Left lobe of liver (tissue), 2 donors: ENCODE data around the gene RPRD1B. TPM values are rescaled to one million over a fixed set of nuclear protein-coding genes. Genes with fewer than 3 reads are reported as not detected.
"Not testable (repeated sequence)": the region's sequence is repeated elsewhere in the genome, so short reads cannot be mapped to it uniquely, and the experiment has no call there.

ENCODE experiments used
- ATAC-seq: fragments of 200-7000 bp; cut with Tn5 transposase; one replicate; pipeline ENCODE4 v1.9.1; 2020; ENCODE audit warnings: mild to moderate bottlenecking, moderate library complexity
- DNase-seq: peaks from one replicate; pipeline ENCODE4 v3.0.0-alpha.2; 2020; ENCODE audit warnings: low spot score
- total RNA-seq: library from RNA; stranded (reverse); gene quantifications from one replicate; pipeline ENCODE4 v1.2.1, GENCODE V29; 2021
- donor health status: DM: no; HTN: no; CAD: no; lungs with moderate emphysema.
- donor health status: DM: no; HTN: yes; CAD: no.

RPRD1B gene
- total RNA-seq, 1 donor from 2014 or later = 22.8 TPM

DNA sequence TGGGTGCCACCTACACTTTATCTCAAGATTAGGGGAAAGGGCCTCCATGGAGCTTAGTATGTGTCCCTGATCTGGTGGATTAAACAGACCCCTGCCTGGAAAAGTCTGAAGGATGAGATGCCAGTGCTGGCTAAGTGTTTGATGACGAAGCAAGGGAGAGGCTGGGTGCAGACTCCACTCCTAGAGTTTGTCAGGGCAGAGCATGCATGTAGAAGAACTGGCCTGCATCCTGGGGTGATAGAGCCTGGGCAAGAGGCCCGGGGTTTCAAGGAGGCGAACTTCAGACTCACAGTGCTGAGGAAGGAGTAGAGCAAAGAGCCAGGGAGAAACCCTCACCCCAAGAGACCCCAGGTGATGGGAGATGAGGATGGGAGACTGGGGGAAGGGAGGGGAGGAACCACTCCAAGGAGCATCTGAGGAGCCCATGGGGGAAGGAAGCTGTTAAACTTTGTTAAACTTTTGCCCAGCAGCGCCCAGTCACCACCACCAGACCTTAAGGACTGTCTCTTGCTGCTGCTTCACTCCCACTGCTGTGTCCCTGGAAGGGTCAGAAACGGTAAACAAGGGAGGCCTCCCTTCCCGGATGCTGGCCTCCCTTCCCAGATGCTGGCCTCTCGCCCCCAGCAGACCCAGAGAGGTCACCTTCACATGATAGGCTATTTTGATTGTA is 61.6 kb downstream of the RPRD1B start:
- peak; percentile 53 for ATAC-seq
- no peak for DNase-seq

- no peak for DNase-seq
- no peak for ATAC-seq
Measured at GRCh38 chr20:38098952-38099351, 65.4 kb downstream of the RPRD1B start.

DNA sequence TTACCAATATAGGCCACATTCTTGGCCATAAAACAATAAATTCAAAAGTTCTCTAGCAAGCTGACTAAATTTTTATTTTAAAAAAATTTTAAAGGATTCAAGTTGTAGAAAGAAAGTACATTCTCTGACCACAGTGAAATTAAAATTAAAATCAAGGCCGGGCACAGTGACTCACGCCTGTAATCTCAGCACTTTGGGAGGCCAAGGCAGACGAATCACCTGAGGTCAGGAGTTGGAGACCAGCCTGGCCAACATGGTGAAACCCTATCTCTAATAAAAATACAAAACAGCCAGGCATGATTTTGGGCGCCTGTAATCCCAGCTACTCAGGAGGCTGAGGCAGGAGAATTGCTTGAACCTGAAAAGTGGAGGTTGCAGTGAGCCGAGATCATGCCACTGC is 68.7 kb downstream of the RPRD1B start:
- not testable (repeated sequence) for DNase-seq, ATAC-seq

DNA sequence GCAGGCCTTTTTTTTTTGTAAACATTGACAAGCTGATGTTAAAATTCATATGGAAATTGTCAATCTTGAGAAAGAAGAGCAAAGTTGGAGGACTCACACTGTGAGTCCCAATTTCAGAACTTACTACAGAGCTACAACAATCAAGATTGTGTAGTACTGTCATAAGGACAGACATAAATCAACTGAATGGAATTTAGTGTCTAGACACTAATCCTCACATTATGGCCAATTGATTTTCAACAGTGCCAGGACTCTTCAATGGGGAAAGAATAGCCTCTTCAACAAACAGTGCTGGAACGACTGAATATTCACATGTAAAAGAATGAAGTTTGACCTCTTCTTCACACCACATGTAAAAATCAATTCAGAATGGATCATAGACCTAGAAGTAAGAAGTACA is 70.7 kb downstream of the RPRD1B start:
- ATAC-seq (no peak), DNase-seq (no peak)

DNA sequence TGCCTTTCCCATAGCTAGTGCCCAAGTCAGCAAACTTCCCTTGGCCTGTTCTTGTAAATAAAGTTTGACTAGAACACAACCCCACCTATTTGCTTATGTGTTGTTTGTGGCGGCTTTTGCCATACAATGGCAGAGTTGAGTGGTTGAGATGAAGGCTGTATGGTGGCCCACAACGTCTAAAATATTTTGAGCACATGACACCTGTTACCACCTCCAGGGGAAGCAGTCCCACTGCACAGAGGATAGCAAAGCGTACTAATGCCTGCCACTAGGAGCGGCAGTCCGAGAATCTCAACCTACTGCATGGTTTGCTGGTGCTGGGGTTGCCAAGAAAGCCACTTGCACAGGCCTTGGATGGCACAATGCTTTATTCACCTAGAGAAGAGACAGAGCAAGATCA is 72.9 kb downstream of the RPRD1B start:
- ATAC-seq (no peak), DNase-seq (peak; percentile 18)

DNA sequence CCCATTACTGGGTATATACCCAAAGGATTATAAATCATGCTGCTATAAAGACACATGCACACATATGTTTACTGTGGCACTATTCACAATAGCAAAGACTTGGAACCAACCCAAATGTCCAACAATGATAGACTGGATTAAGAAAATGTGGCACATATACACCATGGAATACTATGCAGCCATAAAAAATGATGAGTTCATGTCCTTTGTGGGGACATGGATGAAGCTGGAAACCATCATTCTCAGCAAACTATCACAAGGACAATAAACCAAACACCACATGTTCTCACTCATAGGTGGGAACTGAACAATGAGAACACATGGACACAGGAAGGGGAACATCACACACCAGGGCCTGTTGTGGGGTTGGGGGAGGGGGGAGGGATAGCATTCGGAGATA is 73.8 kb downstream of the RPRD1B start:
- not testable (repeated sequence) for DNase-seq, ATAC-seq

DNA sequence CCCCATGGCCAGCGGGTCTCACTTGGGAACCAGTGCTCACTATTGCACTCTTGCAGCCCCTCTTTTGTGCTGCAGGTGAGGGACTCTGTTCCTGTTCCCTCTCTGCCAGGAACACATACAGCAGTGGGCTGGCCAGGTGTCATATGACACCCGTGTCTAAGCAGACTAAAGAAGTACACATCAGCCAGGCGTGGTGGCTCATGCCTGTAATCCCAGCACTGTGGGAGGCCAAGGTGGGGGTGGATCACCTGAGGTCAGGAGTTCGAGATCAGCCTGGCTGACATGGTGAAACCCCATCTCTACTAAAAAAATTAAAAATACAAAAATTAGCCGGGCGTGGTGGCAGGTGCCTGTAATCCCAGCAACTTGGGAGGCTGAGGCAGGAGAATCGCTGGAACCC is 74.4 kb downstream of the RPRD1B start:
- not testable (repeated sequence) for ATAC-seq
- DNase-seq = peak; percentile 15

GRCh38 chr20:38108438-38108985 is 75.0 kb downstream of the RPRD1B start:
- DNase-seq = peak; percentile 33
- peak; percentile 51 for ATAC-seq

- no peak for ATAC-seq
- DNase-seq = peak; percentile 38
Measured at GRCh38 chr20:38108986-38109541, 75.5 kb downstream of the RPRD1B start.

- peak; percentile 47 for ATAC-seq
- peak; percentile 40 for DNase-seq
Measured at GRCh38 chr20:38109591-38110524, 76.3 kb downstream of the RPRD1B start.

DNA sequence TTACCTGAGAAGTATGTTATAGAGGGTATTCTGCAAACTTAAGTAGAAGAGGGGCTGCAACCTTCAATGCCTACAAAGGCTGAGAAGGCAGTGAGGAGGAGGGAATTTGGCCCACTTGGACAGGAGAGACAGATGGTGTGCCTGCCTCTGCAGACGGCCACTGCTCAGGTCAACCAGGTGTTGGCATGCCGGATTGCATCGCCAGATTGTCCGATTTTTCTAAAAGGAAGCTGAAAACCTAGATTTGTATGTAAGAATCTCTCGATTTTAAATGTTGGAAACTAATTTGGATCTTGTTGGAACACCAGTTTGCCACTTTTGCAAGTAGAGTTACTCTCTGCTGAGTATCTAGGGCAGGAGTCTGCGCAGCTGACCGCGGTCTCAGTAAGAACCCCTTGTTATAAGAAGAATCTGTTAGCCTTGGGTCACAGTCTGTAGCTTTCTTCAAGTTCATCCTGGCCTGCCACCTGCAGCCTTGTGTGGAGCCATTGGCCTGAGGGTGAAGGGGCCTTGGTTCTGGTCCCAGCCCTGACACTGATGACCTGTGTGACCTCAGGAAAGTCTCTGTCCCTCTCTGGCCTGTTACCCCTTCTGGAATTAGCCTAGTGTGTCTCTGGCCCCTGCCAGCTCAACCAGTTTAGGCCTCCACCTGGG is 77.1 kb downstream of the RPRD1B start:
- DNase-seq (peak; percentile 33), ATAC-seq (no peak)

- ATAC-seq = no peak
- DNase-seq = no peak
Measured at GRCh38 chr20:38111366-38112232, 78.1 kb downstream of the RPRD1B start.

DNA sequence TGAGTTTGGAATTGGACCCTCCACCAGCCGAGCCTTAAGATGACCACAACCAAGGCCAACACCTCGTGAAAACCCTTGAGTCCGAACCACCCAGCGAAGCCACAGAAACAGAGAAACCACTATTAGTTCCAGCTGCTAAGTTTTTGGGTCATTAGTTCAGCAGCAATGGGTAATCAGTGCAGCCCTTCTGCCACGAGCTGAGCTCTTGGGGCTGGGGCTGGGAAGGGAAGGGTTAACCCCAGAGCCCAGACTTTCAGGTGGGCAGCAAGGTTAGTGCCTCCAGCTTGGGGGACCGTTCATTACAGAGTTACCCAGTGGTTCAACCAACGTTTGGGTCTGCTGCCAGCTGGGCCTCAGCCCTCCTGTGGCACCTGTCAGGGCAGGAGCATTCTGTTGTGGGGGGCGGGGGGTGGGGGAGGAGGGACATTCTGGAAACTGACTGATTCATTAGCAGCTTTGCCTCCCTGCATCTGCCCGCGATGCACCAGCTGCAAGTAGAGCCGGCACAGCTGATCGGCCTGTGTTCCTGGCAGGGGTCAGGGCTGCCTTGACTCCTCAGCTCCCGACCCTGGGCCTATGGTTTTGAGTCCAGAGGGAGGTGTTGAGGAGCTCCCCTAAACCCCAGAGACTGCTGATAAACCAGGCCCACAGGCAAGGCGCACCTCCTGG is 78.8 kb downstream of the RPRD1B start:
- peak; percentile 41 for DNase-seq

GRCh38 chr20:38112930-38113294 is 79.4 kb downstream of the RPRD1B start:
- DNase-seq (peak; percentile 36), ATAC-seq (no peak)

More for the DNA sequence above, 78.8 kb downstream of the RPRD1B start:
- no peak for ATAC-seq

DNA sequence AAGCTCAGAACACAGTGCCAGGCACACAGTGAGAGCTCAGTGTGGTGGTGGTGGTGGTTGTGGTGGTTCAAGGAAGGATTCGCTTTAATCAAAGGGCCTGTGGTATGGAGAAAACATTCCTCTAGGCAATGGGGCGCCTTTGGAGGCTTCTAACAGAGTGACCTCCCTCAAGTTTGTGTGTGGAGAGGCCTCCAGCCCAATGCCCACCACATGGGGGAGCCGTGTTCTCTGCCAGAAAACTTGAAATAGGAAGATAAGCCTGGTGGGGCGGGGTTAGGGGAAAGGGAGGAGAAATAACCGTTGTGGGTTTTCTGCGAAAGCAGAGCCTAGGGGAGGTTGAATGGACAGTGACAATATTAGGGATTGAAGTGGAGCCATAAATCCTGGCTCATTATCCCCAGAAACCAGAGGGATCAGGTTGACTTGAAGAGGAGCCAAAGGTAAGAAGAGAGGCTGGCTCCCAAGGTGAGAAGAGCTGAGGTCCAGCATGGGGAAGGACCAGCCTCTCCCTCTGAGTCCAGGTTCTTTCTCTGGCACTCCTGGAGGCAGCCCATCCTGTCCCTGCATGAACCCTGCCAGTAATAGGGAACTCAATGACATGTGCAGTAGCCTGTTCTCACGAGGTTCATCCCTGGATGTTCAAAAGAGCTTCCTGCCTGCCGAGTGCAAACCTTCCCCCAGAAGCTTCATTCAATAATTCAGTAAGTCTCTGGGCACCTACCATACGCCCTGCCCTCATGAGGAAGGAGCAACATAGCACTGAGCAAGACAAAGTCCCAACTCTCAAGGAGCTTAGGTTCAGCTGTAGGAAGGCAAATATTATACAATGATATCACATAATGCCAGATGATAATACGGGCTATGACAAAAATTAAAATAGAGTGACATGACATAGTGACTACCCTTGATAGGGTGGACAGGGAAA is 80.1 kb downstream of the RPRD1B start:
- ATAC-seq = peak; percentile 71
- DNase-seq = peak; percentile 49

DNA sequence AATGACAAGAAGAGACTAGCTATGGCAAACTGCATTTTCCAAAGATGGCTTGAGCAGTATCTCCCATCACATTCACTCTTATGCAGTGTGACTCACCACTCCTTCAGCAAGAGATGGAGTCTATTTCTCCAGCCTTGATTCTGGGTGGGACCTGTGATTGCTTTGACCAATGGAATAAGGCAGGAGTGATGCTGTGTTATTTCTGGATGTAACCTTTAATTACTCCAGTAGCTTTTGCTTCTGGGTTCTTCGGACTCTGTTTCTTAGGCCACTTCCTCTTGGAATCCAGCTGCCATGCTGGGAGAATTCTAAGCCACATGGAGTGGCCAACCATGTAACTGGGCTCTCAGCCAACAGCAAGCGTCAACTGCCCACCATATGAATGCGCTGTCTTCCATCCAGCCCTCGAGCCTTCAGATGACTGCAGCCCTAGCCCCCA is 80.8 kb downstream of the RPRD1B start:
- peak; percentile 30 for DNase-seq
- no peak for ATAC-seq

DNA sequence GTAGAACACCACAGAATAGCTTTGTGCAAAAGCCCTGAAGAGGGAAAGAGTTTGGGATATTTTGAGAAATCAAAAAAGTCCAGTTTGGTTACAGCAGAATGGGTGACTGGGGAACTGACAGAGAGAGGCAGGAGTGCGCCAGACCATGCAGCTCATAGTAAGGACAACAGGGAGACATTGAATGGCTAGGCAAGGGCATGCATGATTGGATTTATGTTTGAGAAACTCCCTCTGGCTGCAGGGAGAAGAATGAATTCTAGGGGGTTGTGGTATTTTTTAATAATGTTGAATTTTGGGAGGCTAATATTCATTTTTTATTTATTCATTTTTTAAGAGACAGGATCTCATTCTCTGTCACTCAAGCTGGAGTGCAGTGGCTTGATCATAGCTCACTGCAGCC is 81.7 kb downstream of the RPRD1B start:
- no peak for ATAC-seq
- no peak for DNase-seq

DNA sequence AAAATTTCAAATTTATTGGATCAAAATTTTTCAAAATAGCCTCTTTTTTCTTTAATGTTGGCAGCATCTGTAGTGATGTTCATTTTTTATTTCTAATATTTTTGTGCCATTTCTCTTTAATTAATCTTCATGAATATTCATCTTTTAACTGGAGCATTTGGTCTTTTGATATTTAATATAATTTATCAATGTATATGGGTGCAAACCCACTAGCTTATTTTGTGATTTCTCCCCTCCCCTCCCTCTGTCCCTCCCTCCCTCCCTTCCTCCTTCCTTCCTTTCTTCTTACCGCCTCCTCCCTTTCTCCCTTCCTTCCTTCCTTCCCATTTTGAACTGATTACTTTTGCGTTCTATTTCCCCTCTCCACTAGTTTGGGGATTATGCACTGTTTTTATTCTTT is 82.3 kb downstream of the RPRD1B start:
- ATAC-seq = no peak

More for the DNA sequence above, 82.3 kb downstream of the RPRD1B start:
- no peak for DNase-seq
